ENCODE measurements around the gene CD46. TPM values are rescaled to one million over a fixed set of nuclear protein-coding genes. Genes with fewer than 3 reads are reported as not detected.

The CD46 gene
- total and polyA plus RNA-seq, 10 of the 15 experiments (the other 5 are each of a cell fraction or from before 2014, with no cell fraction given), result 61.1 to 198 (median 81.4) TPM

DNA sequence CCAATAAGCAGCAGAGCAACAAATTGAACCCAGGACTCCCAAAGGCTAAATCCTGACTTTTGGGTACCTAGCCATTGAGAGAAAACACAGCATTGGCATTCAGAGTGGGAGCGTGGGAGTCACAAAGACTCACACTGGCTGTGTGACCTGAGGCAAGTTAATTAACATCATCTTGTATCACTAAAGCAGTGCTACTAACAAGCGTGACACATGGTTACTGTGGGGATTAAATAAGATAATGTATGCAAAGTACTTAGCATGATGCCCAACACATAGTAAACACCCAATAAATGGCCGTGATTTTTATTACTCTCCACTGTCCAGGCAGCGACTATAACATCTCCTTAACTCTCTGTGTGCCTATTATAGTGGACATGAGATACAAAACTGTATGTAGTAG, 85.8 kb downstream of the CD46 start:
- no peak overlapping the region for H2AFZ ChIP-seq (ENCODE audit: control insufficient read depth, low read depth, low read length)
- peaks cover 13% of the 10 kb centered on the region for H3K4me1 ChIP-seq (ENCODE audit: control insufficient read depth, insufficient read depth, low read length)
- intact Hi-C loops (cut with micrococcal nuclease; ENCODE audit: unreplicated experiment), result no loop called here
- no peaks in the 10 kb centered on the region for H3K27me3 ChIP-seq (replicated peaks in 1 of 2; ENCODE audit: control insufficient read depth in 2 of 2, insufficient read depth in 2 of 2, low read length in 1 of 2)
- WGBS (ENCODE audit: insufficient coverage, insufficient replicate concordance, low lambda C conversion rate, missing lambda C conversion rate), result 95% methylated on average over 4 of the region's 4 CpGs
- H3K4me2 ChIP-seq (ENCODE audit: control insufficient read depth, insufficient read depth), result no peak overlapping the region
- in situ Hi-C loops (cut with MboI), result no loop called here
- H4K20me1 ChIP-seq (ENCODE audit: control insufficient read depth, insufficient read depth), result no peaks in the 10 kb centered on the region; the same call in 1 of the 2 replicates
- ChIA-PET RAD21 (ENCODE audit: unreplicated experiment) (no interaction called here), CTCF (interaction anchor here (0.6 to 26.0 kb wide), 4 partner anchors 7 to 126 kb away, joined by 3 to 821 read pairs (median 3); no protein-coding TSS in a partner anchor), SMC1A (ENCODE audit: uncharacterized antibody, unreplicated experiment) (interaction anchor here (2.6 kb wide), 1 partner anchor 10 kb away, joined by 11 read pairs; no protein-coding TSS in a partner anchor), POLR2A (no interaction called here)
- no peaks in the 10 kb centered on the region; the same call in 2 of the 3 replicates for H3K9me3 ChIP-seq (replicated peaks; ENCODE audit: control insufficient read depth, insufficient read depth, low read length)
- DNase-seq (ENCODE audit: low read depth, low spot score) (no peak), FAIRE-seq (no peak), ATAC-seq (no peak)
- no peak for TF ChIP-seq TARDBP (IDR thresholded peaks at IDR 0.05; ENCODE audit: borderline replicate concordance)
- TF ChIP-seq GABPA (IDR thresholded peaks at IDR 0.05; ENCODE audit: low read depth), result no peak
- TF ChIP-seq ZNF217 (IDR thresholded peaks at IDR 0.05), result no peak
- no peak for TF ChIP-seq JUNB (IDR thresholded peaks at IDR 0.05)
- TF ChIP-seq NFYB (IDR thresholded peaks at IDR 0.05; ENCODE audit: insufficient read depth, low read depth, low read length), result no peak
- TF ChIP-seq NBN (IDR thresholded peaks at IDR 0.05), result no peak
- TF ChIP-seq, protein P1, sequence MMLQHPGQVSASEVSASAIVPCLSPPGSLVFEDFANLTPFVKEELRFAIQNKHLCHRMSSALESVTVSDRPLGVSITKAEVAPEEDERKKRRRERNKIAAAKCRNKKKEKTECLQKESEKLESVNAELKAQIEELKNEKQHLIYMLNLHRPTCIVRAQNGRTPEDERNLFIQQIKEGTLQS (IDR thresholded peaks at IDR 0.05; ENCODE audit: borderline replicate concordance, extremely low read depth, low read depth, low read length), result no peak
- no peak for TF ChIP-seq NFXL1 (IDR thresholded peaks at IDR 0.05; ENCODE audit: borderline replicate concordance)
- TF ChIP-seq RCOR1 (conservative IDR thresholded peaks at IDR 0.05; ENCODE audit: low read depth, low read length), result no peak
- TF ChIP-seq, protein P2, sequence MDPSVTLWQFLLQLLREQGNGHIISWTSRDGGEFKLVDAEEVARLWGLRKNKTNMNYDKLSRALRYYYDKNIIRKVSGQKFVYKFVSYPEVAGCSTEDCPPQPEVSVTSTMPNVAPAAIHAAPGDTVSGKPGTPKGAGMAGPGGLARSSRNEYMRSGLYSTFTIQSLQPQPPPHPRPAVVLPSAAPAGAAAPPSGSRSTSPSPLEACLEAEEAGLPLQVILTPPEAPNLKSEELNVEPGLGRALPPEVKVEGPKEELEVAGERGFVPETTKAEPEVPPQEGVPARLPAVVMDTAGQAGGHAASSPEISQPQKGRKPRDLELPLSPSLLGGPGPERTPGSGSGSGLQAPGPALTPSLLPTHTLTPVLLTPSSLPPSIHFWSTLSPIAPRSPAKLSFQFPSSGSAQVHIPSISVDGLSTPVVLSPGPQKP (IDR thresholded peaks at IDR 0.05; ENCODE audit: low read depth, low read length), result no peak
- no peak overlapping the region for H3K9ac ChIP-seq (ENCODE audit: control insufficient read depth, insufficient read depth, low read length)
- no peak overlapping the region for H3K4me3 ChIP-seq
- no TSS peak for BruUV-seq (replicated peaks)
- H3K79me2 ChIP-seq (ENCODE audit: control insufficient read depth, insufficient read depth, low read length), result no peaks in the 10 kb centered on the region; the same call in 1 of the 2 replicates
- H3K36me3 ChIP-seq (ENCODE audit: control insufficient read depth in 2 of 2, insufficient read depth in 2 of 2, low read length in 1 of 2), result peaks cover 0 to 6% of the 10 kb centered on the region in 2 experiments; a peak in 2 of 4 replicates
- no peak overlapping the region for H3K27ac ChIP-seq (ENCODE audit: control insufficient read depth, insufficient read depth)
